HG03442 (cell line): ENCODE measurements around the gene AMDHD2.
"Not testable (repeated sequence)": the region's sequence is repeated elsewhere in the genome, so short reads cannot be mapped to it uniquely, and the experiment has no call there.

Experiments
- ATAC-seq: cut with Tn5 transposase; IDR thresholded peaks from one replicate; pipeline ENCODE4 v1.9.1; 2021; ENCODE audit warnings: mild to moderate bottlenecking, moderate library complexity; ENCODE audit not compliant: unreplicated experiment

AMDHD2 gene

DNA sequence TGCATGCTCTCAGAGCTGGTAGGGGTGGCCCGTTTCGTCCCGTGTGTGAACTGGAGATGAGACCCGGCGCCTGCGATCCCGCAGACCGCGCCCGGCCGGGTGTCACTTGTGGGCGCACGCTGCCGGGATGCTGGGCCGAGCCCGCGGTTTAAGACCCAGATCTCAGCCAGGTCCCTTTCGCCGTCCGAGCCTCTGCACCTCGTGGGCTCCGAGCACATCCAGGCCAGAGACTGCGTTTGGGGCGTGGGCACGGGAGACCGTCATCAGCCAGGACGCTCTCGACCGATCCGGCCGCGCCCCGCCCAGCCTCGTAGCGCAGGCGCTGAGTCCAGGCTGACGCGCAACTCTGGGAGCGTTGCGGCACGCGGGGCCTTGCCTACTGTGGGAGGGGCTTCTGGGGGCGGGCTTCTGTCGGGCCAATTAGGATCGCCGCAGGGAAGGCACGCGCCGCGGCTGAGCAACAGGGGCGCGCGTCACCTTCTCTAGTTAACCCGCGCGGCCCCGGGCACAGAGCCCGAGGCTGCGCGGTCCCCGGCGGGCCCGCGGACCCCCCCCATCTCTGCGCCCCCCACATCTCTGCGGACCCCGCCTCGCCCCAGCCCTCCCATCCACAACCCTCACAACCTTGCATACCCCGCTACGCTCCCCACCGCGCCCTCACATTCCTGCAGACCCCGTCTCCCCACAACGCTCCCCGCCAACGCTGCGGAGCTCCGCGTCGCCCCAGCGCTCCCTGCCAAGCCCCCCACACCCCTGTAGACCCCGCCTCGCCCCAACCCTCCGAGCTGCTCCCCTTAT is 11.7 kb downstream of the AMDHD2 start:
- ATAC-seq, result peak; percentile 80

- no peak for ATAC-seq
Measured at GRCh38 chr16:2532494-2533141, 12.4 kb downstream of the AMDHD2 start.

DNA sequence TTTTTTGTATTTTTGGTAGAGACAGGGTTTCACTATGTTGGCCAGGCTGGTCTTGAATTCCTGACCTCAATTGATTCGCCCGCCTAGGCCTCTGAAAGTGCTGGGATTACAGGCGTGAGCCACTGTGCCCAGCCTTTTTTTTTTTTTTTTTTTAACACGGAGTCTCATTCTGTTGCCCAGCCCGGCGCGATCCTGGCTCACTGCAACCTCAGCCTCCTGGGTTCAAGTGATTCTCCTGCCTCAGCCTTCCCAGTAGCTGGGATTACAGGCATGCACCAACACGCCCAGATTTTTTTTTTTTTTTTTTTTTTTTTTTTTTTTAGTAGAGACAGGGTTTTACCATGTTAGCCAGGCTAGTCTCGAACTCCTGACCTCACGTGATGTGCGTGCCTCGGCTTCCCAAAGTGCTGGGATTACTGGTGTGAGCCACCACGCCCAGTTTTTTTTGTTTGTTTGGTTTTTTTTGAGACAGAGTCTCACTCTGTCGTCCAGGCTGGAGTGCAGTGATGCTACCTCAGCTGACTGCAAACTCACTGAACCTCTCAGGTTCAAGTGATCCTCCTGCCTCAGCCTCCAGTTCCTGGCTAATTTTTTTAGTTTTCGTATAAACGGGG is 13.1 kb downstream of the AMDHD2 start:
- not testable (repeated sequence) for ATAC-seq

DNA sequence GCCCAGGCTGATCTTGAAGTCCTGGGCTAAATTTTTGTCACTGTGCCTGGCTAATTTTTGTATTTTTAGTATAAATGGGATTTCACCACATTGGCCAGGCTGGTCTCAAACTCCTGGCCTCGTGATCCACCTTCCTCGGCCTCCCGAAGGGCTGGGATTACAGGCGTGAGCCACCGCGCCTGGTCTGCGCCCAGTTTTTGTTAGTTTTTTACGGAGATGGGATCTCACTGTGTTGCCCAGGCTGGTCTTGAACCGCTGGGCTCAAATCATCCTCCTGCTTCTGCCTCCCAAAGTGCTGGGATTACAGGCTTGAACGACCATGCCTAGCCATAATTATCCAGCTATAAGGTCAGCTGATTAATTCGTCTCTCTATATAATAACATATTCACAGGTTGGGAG is 13.7 kb downstream of the AMDHD2 start:
- no peak for ATAC-seq

- ATAC-seq, result not testable (repeated sequence)
Measured at GRCh38 chr16:2534335-2534734, 14.2 kb downstream of the AMDHD2 start.

- no peak for ATAC-seq
Measured at GRCh38 chr16:2535625-2536013, 15.4 kb downstream of the AMDHD2 start.

DNA sequence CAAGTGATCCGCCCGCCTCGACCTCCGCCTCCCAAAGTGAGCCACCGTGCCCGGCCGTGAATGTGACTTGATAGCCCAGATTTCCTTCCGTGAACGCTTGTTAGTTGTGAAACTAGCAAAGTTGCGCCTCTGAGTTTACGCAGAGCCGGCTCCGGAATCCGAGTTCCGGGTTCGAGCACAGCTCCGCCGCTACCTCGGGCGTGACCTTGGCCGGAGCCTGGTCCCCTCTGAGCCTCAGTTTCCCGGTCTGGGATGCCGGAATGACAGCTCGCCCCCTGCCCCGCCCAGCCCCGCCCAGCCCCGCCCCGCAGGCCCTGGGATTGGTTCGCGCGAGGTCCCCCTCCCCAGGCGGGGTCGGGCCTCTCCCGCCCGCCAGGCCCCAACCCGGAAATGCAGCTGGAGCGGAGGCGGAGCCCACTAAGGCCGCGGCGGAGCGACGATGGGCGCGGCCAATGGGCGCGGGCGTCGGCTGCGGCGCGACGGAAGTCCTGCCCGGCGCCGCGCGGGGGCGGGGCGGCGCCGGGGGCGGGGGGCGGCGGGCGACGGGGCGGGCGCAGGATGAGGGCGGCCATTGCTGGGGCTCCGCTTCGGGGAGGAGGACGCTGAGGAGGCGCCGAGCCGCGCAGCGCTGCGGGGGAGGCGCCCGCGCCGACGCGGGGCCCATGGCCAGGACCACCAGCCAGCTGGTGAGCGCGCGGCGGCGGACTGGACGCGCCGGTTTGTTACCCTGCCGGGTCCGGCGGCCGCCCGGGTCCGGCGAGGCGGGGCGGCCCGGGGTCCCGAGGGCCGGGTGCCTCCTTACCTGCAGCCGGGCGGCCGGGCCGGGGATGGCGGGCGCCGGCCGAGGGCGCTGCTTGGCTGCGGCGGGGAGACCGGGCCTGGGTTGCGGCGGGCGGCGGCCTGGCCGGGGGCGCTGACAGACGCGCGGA is 17.5 kb downstream of the AMDHD2 start, which contains the start of gene PDPK1:
Gene PDPK1, plus strand, starts transcription at position 571 of the 929 bp plus-strand sequence. Its CDS starts 92 bp downstream, at position 663.
- peak; percentile 87 for ATAC-seq

DNA sequence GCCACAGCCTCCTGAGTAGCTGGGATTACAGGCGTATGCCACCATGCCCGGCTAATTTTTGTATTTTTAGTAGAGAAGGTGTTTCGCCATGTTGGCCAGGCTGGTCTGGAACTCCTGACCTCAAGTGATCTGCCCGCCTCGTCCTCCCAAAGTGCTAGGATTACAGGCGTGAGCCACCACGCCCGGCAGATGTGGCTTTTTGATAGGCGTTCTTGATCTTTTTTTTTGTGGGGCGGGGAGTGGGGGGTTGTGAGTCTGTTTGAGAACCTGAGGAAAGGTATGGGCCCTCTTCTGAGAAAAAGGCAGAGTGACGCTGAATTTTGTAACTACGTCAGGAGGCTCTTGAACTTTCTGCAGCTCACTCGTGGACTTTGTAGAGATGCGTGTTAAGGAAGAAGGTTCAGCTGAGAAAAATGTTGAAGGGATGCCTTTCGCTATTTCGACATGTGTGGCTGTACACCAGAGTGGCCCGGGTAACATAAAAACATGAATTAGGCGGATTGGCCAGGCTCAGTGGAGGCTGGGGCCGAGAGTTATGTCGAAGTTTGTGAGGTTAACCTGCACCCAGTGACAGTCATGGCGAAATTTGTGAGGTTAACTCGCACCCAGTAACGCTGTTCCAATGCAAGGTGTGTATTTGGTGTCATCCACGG is 19.1 kb downstream of the AMDHD2 start:
- ATAC-seq, result not testable (repeated sequence)

GRCh38 chr16:2539845-2540458 is 19.8 kb downstream of the AMDHD2 start:
- ATAC-seq, result not testable (repeated sequence)

DNA sequence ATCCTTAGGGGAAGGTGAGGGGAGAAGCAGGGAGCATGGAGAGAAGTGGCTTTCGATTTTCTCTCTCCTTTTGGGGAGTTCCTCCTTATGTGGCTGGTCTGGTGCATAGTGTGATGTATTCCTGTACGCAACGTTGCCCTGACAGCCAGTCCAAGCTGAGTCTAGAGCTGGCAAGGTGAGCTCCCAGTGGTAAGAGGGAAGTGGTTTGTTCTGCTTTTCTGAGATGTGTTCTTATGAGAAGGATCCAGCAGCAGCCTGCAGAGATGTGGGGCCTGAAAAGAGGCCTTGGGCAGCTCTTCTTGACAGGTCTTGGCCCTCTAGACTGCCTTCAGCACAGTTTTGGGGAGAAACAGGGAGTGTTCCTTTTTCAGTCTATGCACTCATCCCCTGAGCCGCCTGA is 20.7 kb downstream of the AMDHD2 start:
- ATAC-seq, result not testable (repeated sequence)

DNA sequence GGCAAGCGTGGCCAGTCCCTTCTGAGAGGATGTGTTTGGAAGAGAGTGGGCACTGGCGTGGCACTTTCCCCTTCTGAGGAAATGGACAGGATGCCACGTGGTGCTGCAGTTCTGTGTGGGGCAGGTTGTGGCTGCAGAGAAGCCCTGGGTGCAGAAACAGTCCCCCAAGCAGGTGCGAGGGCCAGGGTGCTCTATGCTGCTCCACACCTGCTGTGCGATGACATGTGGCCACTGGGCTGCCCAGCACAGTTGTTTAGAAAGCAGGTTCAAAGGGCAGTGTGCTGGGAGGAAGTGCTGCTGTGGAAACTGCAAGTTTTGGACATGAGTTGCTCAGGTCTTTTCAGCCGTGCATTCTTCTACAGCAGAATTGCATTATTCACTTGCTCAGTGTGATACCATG is 21.2 kb downstream of the AMDHD2 start:
- not testable (repeated sequence) for ATAC-seq

DNA sequence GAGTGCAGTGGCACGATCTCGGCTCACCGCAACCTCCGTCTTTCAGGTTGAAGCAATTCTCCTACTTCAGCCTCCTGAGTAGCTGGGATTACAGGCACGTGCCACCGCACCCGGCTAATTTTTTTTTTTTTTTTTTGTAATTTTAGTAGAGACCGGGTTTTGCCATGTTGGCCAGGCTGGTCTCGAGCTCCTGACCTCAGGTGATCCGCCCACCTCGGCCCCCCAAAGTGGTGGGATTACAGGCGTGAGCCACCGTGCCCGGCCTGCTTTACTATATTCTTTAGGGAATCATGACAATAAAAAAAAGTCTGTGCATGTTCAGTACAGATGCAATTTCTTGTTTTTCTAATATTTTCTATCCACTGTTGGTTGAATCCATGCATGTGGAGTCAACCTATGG is 23.6 kb downstream of the AMDHD2 start:
- ATAC-seq, result not testable (repeated sequence)

GRCh38 chr16:2550283-2550878 is 30.2 kb downstream of the AMDHD2 start:
- not testable (repeated sequence) for ATAC-seq

GRCh38 chr16:2551420-2551889 is 31.3 kb downstream of the AMDHD2 start:
- not testable (repeated sequence) for ATAC-seq

- not testable (repeated sequence) for ATAC-seq
Measured at GRCh38 chr16:2554709-2555425, 34.7 kb downstream of the AMDHD2 start.

- not testable (repeated sequence) for ATAC-seq
Measured at GRCh38 chr16:2557150-2557549, 37.0 kb downstream of the AMDHD2 start.

- peak; percentile 41 for ATAC-seq
Measured at GRCh38 chr16:2560131-2560797, 40.1 kb downstream of the AMDHD2 start.

DNA sequence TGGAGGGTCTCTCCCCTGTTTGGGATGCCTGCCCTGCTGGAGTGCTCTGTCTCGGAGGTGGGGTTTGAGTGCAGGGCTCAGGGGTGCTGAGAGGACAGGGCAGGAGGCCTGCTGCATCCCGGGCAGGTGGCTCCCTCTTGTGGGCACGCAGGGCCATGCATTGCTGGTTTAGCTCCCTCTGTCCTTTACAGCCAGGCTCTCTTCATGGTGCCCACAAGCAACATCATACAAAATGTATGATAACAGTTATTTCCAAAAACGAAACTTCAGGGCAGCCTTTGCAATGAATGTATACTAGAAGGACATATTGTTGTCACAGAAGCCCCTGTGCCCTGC is 40.6 kb downstream of the AMDHD2 start:
- peak; percentile 51 for ATAC-seq
